Neural crest cell (in vitro differentiated cells): ENCODE measurements around the gene TSPEAR. TPM values are rescaled to one million over a fixed set of nuclear protein-coding genes. Genes with fewer than 3 reads are reported as not detected.

Experiments used
- DNase-seq: peaks from one replicate; pipeline ENCODE4 v3.0.0; 2021; ENCODE audit warnings: low read depth, mixed read lengths, low spot score
- H3K27ac Mint-ChIP-seq: one replicate; pipeline ENCODE4 v1.8.0; 2021; ENCODE audit warnings: mild to moderate bottlenecking, mixed read lengths; ENCODE audit not compliant: unreplicated experiment
- H3K27me3 Mint-ChIP-seq: 2 replicates; pipeline ENCODE4 v1.8.0; 2021; ENCODE audit warnings: low read depth, mild to moderate bottlenecking, mixed read lengths
- H3K36me3 Mint-ChIP-seq: 2 replicates; pipeline ENCODE4 v1.8.0; 2021; ENCODE audit warnings: low read depth, mild to moderate bottlenecking, mixed read lengths
- H3K4me1 Mint-ChIP-seq: 2 replicates; pipeline ENCODE4 v1.8.0; 2021; ENCODE audit warnings: mixed read lengths
- H3K4me3 Mint-ChIP-seq: one replicate; pipeline ENCODE4 v1.8.0; 2021; ENCODE audit warnings: mild to moderate bottlenecking, mixed read lengths
- H3K9me3 Mint-ChIP-seq: 2 replicates; pipeline ENCODE4 v1.8.0; 2021; ENCODE audit warnings: mixed read lengths
- total RNA-seq: library from RNA; stranded (reverse); gene quantifications from 2 replicates; pipeline ENCODE4 v1.2.1, GENCODE V29; 2021
- TF ChIP-seq, protein P1 (sequence below): fragments of 200-600 bp; sonication (generic); conservative IDR thresholded peaks from 2 replicates; pipeline ENCODE4 v1.5.0; 2021; ENCODE audit warnings: antibody characterized with exemption, mild to moderate bottlenecking

Gene TSPEAR
- total RNA-seq, 1 donor from 2014 or later, result not detected

- peak overlapping the region; percentile 27 for H3K27ac Mint-ChIP-seq
- peaks cover 6% of the 10 kb centered on the region for H3K27me3 Mint-ChIP-seq
- peaks cover 11% of the 10 kb centered on the region for H3K4me1 Mint-ChIP-seq
- TF ChIP-seq, protein P1, sequence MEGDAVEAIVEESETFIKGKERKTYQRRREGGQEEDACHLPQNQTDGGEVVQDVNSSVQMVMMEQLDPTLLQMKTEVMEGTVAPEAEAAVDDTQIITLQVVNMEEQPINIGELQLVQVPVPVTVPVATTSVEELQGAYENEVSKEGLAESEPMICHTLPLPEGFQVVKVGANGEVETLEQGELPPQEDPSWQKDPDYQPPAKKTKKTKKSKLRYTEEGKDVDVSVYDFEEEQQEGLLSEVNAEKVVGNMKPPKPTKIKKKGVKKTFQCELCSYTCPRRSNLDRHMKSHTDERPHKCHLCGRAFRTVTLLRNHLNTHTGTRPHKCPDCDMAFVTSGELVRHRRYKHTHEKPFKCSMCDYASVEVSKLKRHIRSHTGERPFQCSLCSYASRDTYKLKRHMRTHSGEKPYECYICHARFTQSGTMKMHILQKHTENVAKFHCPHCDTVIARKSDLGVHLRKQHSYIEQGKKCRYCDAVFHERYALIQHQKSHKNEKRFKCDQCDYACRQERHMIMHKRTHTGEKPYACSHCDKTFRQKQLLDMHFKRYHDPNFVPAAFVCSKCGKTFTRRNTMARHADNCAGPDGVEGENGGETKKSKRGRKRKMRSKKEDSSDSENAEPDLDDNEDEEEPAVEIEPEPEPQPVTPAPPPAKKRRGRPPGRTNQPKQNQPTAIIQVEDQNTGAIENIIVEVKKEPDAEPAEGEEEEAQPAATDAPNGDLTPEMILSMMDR, result no peak
- no peaks in the 10 kb centered on the region for H3K36me3 Mint-ChIP-seq
- no peaks in the 10 kb centered on the region for H3K9me3 Mint-ChIP-seq
- DNase-seq, result no peak
- H3K4me3 Mint-ChIP-seq, result no peak overlapping the region
Observed at GRCh38 chr21:44748621-44749020, 37.2 kb upstream of the TSPEAR start.

- Mint-ChIP-seq H3K27ac (no peak overlapping the region), H3K36me3 (no peaks in the 10 kb centered on the region), H3K27me3 (peaks cover 19% of the 10 kb centered on the region), H3K9me3 (no peaks in the 10 kb centered on the region), H3K4me3 (no peak overlapping the region), H3K4me1 (peaks cover 9% of the 10 kb centered on the region)
- TF ChIP-seq, protein P1, result peak; percentile 56
- no peak for DNase-seq
Observed at GRCh38 chr21:44742418-44743153, 31.2 kb upstream of the TSPEAR start.

GRCh38 chr21:44741921-44742320, 30.5 kb upstream of the TSPEAR start:
- Mint-ChIP-seq H3K27me3 (peaks cover 19% of the 10 kb centered on the region), H3K9me3 (no peaks in the 10 kb centered on the region), H3K27ac (no peak overlapping the region), H3K4me1 (peaks cover 9% of the 10 kb centered on the region), H3K36me3 (no peaks in the 10 kb centered on the region), H3K4me3 (no peak overlapping the region)
- no peak for DNase-seq
- TF ChIP-seq, protein P1, result no peak

DNA sequence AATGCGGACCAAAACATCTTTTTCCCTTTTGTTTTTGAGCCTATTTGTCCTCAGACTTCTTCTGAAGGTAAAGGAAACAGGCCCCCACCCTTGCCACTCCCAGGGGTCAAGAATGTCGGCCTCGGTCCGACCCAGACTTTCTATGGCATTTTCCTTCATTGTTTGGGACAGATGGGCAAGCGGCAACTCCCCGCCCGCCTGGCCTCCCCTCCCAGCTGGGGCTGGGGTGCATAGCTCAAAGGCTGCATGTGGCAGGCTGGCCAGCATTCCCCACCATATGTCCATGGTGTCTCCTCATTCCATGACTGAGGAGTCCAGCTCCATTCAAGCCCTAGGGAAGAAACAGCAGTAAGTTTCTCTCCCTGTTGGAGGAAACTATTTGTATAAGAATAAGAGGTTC, 29.4 kb upstream of the TSPEAR start:
- Mint-ChIP-seq H3K36me3 (no peaks in the 10 kb centered on the region), H3K4me1 (peaks cover 9% of the 10 kb centered on the region), H3K27ac (no peak overlapping the region), H3K4me3 (no peak overlapping the region), H3K9me3 (no peaks in the 10 kb centered on the region), H3K27me3 (peaks cover 19% of the 10 kb centered on the region)
- no peak for DNase-seq
- TF ChIP-seq, protein P1, result no peak

- no peaks in the 10 kb centered on the region for H3K9me3 Mint-ChIP-seq
- no peak overlapping the region for H3K4me3 Mint-ChIP-seq
- DNase-seq, result no peak
Observed at GRCh38 chr21:44739316-44739715, 27.9 kb upstream of the TSPEAR start.

More at GRCh38 chr21:44739316-44739715, 27.9 kb upstream of the TSPEAR start:
- TF ChIP-seq, protein P1, result no peak
- H3K36me3 Mint-ChIP-seq, result no peaks in the 10 kb centered on the region
- peaks cover 19% of the 10 kb centered on the region for H3K27me3 Mint-ChIP-seq
- no peak overlapping the region for H3K27ac Mint-ChIP-seq
- H3K4me1 Mint-ChIP-seq, result peaks cover 9% of the 10 kb centered on the region
